ENCODE measurements around the gene HHAT. TPM values are rescaled to one million over a fixed set of nuclear protein-coding genes. Genes with fewer than 3 reads are reported as not detected.

The HHAT gene
- total RNA-seq, 4 donors from 2014 or later: 4.8 to 5.9 (median 5.3) TPM

DNA sequence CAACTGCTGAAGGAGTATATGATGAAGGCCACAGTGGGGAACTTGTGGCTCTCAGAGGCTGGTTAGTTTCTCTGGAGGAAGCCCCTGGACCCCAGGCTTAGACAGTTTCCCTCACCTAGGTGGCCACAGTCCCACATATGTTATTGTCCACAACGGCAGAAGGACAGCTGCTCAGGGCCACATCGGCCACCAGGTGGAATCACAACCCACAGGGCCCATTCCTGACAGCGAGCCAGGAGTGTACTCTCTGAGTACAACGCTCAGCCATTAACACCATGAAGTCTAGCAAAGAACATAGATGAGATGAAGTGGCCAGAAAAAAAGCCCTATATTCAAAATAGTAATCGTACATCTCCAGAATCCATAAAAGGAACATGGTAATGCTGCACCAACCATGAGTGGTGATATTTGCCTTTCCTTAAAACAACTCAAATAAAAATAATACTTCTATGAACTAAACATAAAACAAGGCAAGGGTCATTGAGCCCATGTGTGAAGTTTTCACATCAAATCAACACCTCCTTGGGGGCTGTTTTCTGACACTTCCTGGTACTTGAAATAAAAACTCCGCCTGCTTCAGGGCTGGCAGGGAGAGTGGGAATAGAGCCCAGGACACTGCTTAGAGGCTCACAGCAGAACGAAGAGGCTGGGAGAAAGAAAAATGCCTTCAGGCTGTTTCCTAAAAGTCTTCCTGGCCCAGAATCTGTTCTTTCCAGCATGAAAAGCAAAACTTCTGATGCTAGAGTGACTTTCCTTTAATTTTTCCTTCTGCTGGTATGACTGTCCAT, 383.3 kb downstream of the HHAT start:
- no peaks in the 10 kb centered on the region for H3K27me3 ChIP-seq
- H3K36me3 ChIP-seq: peaks cover 0 to 35% (median 0%) of the 10 kb centered on the region in 3 donors
- DNase-seq (ENCODE audit: low spot score in 2 of 2): no peak
- H3K9me3 ChIP-seq: no peaks in the 10 kb centered on the region
- no peaks in the 10 kb centered on the region for H3K4me1 ChIP-seq
- no peak overlapping the region for H3K27ac ChIP-seq
- TF ChIP-seq EP300 (IDR thresholded peaks at IDR 0.05): no peak
- no peak overlapping the region for H3K4me3 ChIP-seq
- 63 to 69% methylated on average over 7 of the region's 7 CpGs for WGBS, 2 donors

DNA sequence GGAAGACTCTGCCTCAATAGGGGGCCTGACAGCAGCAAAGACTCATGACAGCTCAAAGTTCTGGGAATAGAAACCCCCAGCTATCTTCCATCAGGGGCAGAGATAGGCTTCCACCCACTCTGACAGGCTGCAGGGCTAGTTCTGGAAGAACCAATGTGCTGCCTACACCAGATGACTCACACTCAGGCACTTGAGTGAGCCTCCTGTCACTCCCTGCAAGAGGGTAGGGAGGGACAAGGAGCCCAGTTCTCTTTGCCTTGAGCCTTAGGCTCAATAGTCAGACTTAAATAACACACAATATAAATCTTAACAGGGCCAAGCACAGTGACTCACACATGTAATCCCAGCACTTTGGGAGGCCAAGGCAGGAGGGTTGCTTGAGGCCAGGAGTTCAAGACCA, 386.4 kb downstream of the HHAT start:
- no peak for TF ChIP-seq EP300 (IDR thresholded peaks at IDR 0.05)
- peaks cover 0 to 20% (median 0%) of the 10 kb centered on the region in 3 donors for H3K36me3 ChIP-seq
- no peaks in the 10 kb centered on the region for H3K4me1 ChIP-seq
- H3K27ac ChIP-seq: no peak overlapping the region
- no peaks in the 10 kb centered on the region for H3K9me3 ChIP-seq
- H3K4me3 ChIP-seq: no peak overlapping the region
- no peaks in the 10 kb centered on the region for H3K27me3 ChIP-seq
- DNase-seq (ENCODE audit: low spot score in 2 of 2): no peak

DNA sequence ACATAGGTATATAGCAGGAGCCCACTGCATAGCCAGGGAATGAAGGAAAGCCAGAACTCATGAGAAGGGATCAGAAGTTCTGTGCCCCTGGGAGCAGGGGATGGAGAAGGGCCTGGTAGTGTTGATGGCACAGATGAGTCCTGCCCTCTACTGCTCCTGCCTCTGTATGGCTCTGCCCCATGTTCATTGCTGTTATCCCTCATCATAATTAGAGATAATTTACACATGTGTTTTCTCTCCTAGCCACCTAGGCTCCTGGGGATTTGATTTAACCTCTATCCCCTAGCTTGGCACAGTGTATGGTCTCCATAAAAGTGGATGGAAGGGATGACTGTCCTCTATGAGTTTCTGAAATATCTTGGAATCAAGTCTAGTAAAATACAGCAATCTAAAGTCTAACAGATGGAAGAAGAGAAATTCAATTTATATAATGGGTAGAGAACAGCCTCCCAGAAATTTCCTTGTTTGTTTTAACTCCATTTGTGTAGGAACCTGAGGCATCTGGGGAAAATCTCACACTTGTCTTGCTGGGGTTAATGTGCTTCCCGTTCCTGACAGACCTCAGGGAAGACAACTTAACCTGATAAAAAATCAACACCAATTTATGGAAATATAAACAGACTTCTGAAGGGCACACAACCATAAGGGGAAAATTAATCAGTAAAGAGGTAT, 393.8 kb downstream of the HHAT start:
- H3K27me3 ChIP-seq: no peaks in the 10 kb centered on the region
- H3K9me3 ChIP-seq: no peaks in the 10 kb centered on the region
- no peak overlapping the region for H3K27ac ChIP-seq
- H3K36me3 ChIP-seq: no peaks in the 10 kb centered on the region
- no peak for TF ChIP-seq POLR2A (IDR thresholded peaks at IDR 0.05)
- TF ChIP-seq EP300 (IDR thresholded peaks at IDR 0.05): no peak
- TF ChIP-seq, protein P1, sequence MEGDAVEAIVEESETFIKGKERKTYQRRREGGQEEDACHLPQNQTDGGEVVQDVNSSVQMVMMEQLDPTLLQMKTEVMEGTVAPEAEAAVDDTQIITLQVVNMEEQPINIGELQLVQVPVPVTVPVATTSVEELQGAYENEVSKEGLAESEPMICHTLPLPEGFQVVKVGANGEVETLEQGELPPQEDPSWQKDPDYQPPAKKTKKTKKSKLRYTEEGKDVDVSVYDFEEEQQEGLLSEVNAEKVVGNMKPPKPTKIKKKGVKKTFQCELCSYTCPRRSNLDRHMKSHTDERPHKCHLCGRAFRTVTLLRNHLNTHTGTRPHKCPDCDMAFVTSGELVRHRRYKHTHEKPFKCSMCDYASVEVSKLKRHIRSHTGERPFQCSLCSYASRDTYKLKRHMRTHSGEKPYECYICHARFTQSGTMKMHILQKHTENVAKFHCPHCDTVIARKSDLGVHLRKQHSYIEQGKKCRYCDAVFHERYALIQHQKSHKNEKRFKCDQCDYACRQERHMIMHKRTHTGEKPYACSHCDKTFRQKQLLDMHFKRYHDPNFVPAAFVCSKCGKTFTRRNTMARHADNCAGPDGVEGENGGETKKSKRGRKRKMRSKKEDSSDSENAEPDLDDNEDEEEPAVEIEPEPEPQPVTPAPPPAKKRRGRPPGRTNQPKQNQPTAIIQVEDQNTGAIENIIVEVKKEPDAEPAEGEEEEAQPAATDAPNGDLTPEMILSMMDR (IDR thresholded peaks at IDR 0.05): no peak
- 57 to 60% methylated on average over 1 of the region's 1 CpG for WGBS, 2 donors
- no peak for DNase-seq (ENCODE audit: low spot score in 2 of 2)
- H3K4me1 ChIP-seq: no peaks in the 10 kb centered on the region
- H3K4me3 ChIP-seq: no peak overlapping the region

DNA sequence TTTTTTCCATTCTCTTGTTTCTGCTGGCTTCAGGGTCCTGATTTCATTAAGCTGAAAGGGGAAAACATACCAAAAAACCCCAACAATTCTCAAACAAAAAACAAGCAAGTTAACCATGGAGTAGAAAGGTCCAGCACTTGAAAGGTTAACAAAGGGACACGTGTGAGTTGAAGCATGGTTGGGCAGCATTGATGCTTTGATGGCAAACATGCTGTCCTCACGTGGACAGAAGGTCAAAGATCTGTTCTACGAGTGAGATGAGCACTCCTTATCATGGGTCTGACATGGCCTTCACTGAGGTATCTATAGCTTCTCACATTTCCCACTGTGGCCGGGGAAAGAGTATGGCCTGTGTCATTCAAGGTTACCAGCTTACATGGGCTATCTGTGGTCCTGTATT, 394.9 kb downstream of the HHAT start:
- no peak overlapping the region for H3K4me3 ChIP-seq
- 33 to 45% methylated on average over 4 of the region's 4 CpGs for WGBS, 2 donors
- H3K9me3 ChIP-seq: no peaks in the 10 kb centered on the region
- no peak overlapping the region for H3K27ac ChIP-seq
- TF ChIP-seq EP300 (IDR thresholded peaks at IDR 0.05) (no peak), POLR2A (IDR thresholded peaks at IDR 0.05) (no peak)
- TF ChIP-seq, protein P1 (IDR thresholded peaks at IDR 0.05): no peak
- no peaks in the 10 kb centered on the region for H3K27me3 ChIP-seq
- no peak for DNase-seq (ENCODE audit: low spot score in 2 of 2)
- no peaks in the 10 kb centered on the region for H3K4me1 ChIP-seq
- H3K36me3 ChIP-seq: no peaks in the 10 kb centered on the region

DNA sequence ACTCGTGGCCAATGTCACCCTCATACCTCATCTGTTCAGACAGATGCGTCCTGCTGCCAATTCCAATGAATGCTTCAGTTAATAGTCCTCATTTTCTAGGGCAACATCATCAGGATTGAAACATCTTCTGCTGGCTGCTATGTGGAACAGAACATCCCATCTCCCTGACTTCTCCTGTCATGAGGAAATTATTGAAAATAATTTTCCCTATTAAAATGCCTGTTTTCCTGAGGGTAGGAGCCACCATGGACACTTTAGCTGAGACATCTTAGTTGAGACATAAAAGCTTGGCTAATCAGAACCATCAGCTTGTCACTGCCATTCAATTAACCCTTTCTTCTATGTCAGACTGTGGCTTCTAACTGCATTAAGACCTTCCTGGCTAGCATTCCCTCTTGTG, 396.1 kb downstream of the HHAT start:
- 68 to 82% methylated on average over 2 of the region's 2 CpGs for WGBS, 2 donors
- Histone ChIP-seq H3K36me3 (no peaks in the 10 kb centered on the region), H3K9me3 (no peaks in the 10 kb centered on the region), H3K27me3 (no peaks in the 10 kb centered on the region), H3K4me1 (no peaks in the 10 kb centered on the region), H3K27ac (no peak overlapping the region), H3K4me3 (no peak overlapping the region)
- TF ChIP-seq, protein P1 (IDR thresholded peaks at IDR 0.05): no peak
- TF ChIP-seq EP300 (IDR thresholded peaks at IDR 0.05) (no peak), POLR2A (IDR thresholded peaks at IDR 0.05) (no peak)
- DNase-seq (ENCODE audit: low spot score in 2 of 2): no peak

Small RNA genes lying within 50 kb of the gene (small RNA-seq; reads per million reads assigned to genes)
- 0.66 reads per million for gene RNU5A-8P

Other genes starting within 250 kb of the HHAT start
- gene SERTAD4, start 96.1 kb upstream of the HHAT start, total RNA-seq: 1 to 10 TPM in 2 of 4 donors, under 1 TPM in 2; 0.60 to 1.7 (median 1.0) TPM